ENCODE measurements around the gene OPN1MW2.
"Not testable (repeated sequence)": the region's sequence is repeated elsewhere in the genome, so short reads cannot be mapped to it uniquely, and the experiment has no call there.

DNA sequence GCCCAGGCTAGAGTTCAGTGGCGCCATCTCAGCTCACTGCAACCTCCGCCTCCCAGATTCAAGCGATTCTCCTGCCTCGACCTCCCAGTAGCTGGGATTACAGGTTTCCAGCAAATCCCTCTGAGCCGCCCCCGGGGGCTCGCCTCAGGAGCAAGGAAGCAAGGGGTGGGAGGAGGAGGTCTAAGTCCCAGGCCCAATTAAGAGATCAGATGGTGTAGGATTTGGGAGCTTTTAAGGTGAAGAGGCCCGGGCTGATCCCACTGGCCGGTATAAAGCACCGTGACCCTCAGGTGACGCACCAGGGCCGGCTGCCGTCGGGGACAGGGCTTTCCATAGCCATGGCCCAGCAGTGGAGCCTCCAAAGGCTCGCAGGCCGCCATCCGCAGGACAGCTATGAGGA lies 37.7 kb downstream of the OPN1MW2 start, which contains the start of gene OPN1MW3:
- not testable (repeated sequence) for TF ChIP-seq CTCF (conservative IDR thresholded peaks at IDR 0.05; ENCODE audit: low read depth, low read length); EZH2phosphoT487 (IDR thresholded peaks at IDR 0.05; ENCODE audit: borderline replicate concordance, low read length)
